Aorta (tissue), 5 donors: ENCODE results near the gene ITSN1. TPM values are rescaled to one million over a fixed set of nuclear protein-coding genes. Genes with fewer than 3 reads are reported as not detected.

Source experiments
- ATAC-seq: fragments of 200-7000 bp; cut with Tn5 transposase; one replicate; pipeline ENCODE4 v1.9.1; 2022; ENCODE audit warnings: moderate library complexity; ENCODE audit not compliant: low FRiP score
- DNase-seq, 2 donors: peaks; one replicate each; pipeline ENCODE4 v3.0.0-alpha.2; 2020
- H3K27ac ChIP-seq, 2 donors: one replicate each; pipeline ENCODE4 v1.5.1; 2013; ENCODE audit warnings: low read length in 2 of 2, mild to moderate bottlenecking in 2 of 2, moderate library complexity in 2 of 2, control low read depth in 1 of 2, inconsistent platforms in 1 of 2, low read depth in 1 of 2
- H3K27me3 ChIP-seq, 2 donors: one replicate each; pipeline ENCODE4 v1.6.1; 2013; ENCODE audit warnings: control low read depth in 1 of 2, low read length in 1 of 2, mild to moderate bottlenecking in 1 of 2, moderate library complexity in 1 of 2; ENCODE audit not compliant: insufficient read depth in 2 of 2, control insufficient read depth in 1 of 2
- H3K36me3 ChIP-seq, 2 donors: one replicate each; pipeline ENCODE4 v1.6.1; 2013; ENCODE audit warnings: control low read depth in 1 of 2, low read length in 1 of 2, mild to moderate bottlenecking in 1 of 2; ENCODE audit not compliant: insufficient read depth in 2 of 2, control insufficient read depth in 1 of 2
- H3K4me1 ChIP-seq, 2 donors: one replicate each; pipeline ENCODE4 v1.6.1; 2013; ENCODE audit warnings: low read length in 2 of 2, control low read depth in 1 of 2, mild to moderate bottlenecking in 1 of 2, moderate library complexity in 1 of 2; ENCODE audit not compliant: insufficient read depth in 2 of 2, control insufficient read depth in 1 of 2
- H3K4me3 ChIP-seq, 2 donors: one replicate each; pipeline ENCODE4 v1.5.1; 2013; ENCODE audit warnings: low read length in 2 of 2, control low read depth in 1 of 2, mild to moderate bottlenecking in 1 of 2
- H3K9me3 ChIP-seq: one replicate; pipeline ENCODE4 v1.6.1; 2013; ENCODE audit warnings: mild to moderate bottlenecking, low read length; ENCODE audit not compliant: control insufficient read depth
- WGBS, 2 donors: extraction: QIAGEN DNeasy Blood & Tissue Kit; methylation state at CpG; one replicate each; pipeline ENCODE4 v1.1.7; 2013; 5-methylcytosine and 5-hydroxymethylcytosine counted together
- intact Hi-C, 2 donors: fragments of 100-400 bp; cut with DNase I; formaldehyde crosslinking; loops; one replicate each; pipeline versions ENCODE4 v1.14.2 to v1.15.0; 2022
- polyA plus RNA-seq, 2 donors: library from polyadenylated mRNA; stranded (reverse); fragments of 200-250 nt; gene quantifications; one replicate each; pipeline ENCODE4 v1.2.3, GENCODE V29; 2013
- total RNA-seq, 2 donors: library from RNA; stranded (reverse); fragmentation: NEBNext Ultra II Directional; extraction: Animal tissue kit (Norgen Biotek cat#: 25700); gene quantifications; one replicate each; pipeline ENCODE4 v1.2.1, GENCODE V29; 2021
- donor health status: healthy with polysubstance abuse.
- donor health status: Bipolar disorder and iron deficiency.
- donor health status: DM: no; HTN: no; CAD: no.
- donor health status: DM: no; HTN: no; CAD: no.
- donor health status: DM: yes; HTN: yes; CAD: no.

ITSN1 gene
- total and polyA plus RNA-seq, 4 donors, result 20.8 to 103 (median 37.1) TPM

- DNase-seq (no peak), ATAC-seq (no peak)
- H3K4me3 ChIP-seq, result no peak overlapping the region
- no peaks in the 10 kb centered on the region for H3K9me3 ChIP-seq
- WGBS, 2 donors, result 99 to 100% methylated on average over 1 of the region's 1 CpG
- H3K27ac ChIP-seq, result no peak overlapping the region
- H3K4me1 ChIP-seq, result peaks cover 0 to 2% of the 10 kb centered on the region in 2 donors
- H3K27me3 ChIP-seq, result no peaks in the 10 kb centered on the region
- H3K36me3 ChIP-seq, result no peaks in the 10 kb centered on the region
- intact Hi-C loops, result no loop called here
These were observed 302.0 kb downstream of the ITSN1 start for GRCh38 chr21:33944185-33944763.

GRCh38 chr21:33945652-33946270, 303.5 kb downstream of the ITSN1 start:
- Histone ChIP-seq H3K27me3 (no peaks in the 10 kb centered on the region), H3K9me3 (no peaks in the 10 kb centered on the region), H3K27ac (no peak overlapping the region), H3K4me3 (no peak overlapping the region), H3K36me3 (no peaks in the 10 kb centered on the region), H3K4me1 (peaks cover 0 to 2% of the 10 kb centered on the region in 2 donors)
- DNase-seq, result no peak
- WGBS, 2 donors, result 97 to 100% methylated on average over 2 of the region's 2 CpGs
- intact Hi-C loops, result no loop called here
- ATAC-seq, result no peak

GRCh38 chr21:33947451-33948095, 305.3 kb downstream of the ITSN1 start:
- intact Hi-C loops, result no loop called here
- peak; percentile 93 for ATAC-seq
- no peak overlapping the region for H3K4me3 ChIP-seq
- H3K36me3 ChIP-seq, result no peaks in the 10 kb centered on the region
- peaks cover 0 to 2% of the 10 kb centered on the region in 2 donors for H3K4me1 ChIP-seq
- no peaks in the 10 kb centered on the region for H3K27me3 ChIP-seq
- H3K27ac ChIP-seq, result peak overlapping the region in 1 of 2 donors; percentile 80
- WGBS, 2 donors, result 22 to 25% methylated on average over 9 of the region's 9 CpGs
- H3K9me3 ChIP-seq, result no peaks in the 10 kb centered on the region
- DNase-seq, result peak; percentile 86 to 90

GRCh38 chr21:33948096-33948950, 306.0 kb downstream of the ITSN1 start:
- 47 to 52% methylated on average over 17 of the region's 17 CpGs for WGBS, 2 donors
- intact Hi-C loops, result no loop called here
- H3K4me1 ChIP-seq, result peaks cover 0 to 2% of the 10 kb centered on the region in 2 donors
- DNase-seq, result peak; percentile 76 to 81
- no peaks in the 10 kb centered on the region for H3K27me3 ChIP-seq
- H3K36me3 ChIP-seq, result no peaks in the 10 kb centered on the region
- peak overlapping the region in 1 of 2 donors; percentile 7 for H3K27ac ChIP-seq
- peak; percentile 72 for ATAC-seq
- H3K9me3 ChIP-seq, result no peaks in the 10 kb centered on the region
- H3K4me3 ChIP-seq, result no peak overlapping the region

GRCh38 chr21:33948951-33949444, 306.7 kb downstream of the ITSN1 start:
- Histone ChIP-seq H3K4me1 (peaks cover 0 to 2% of the 10 kb centered on the region in 2 donors), H3K36me3 (no peaks in the 10 kb centered on the region), H3K27ac (no peak overlapping the region), H3K4me3 (no peak overlapping the region), H3K9me3 (no peaks in the 10 kb centered on the region), H3K27me3 (no peaks in the 10 kb centered on the region)
- intact Hi-C loops, result no loop called here
- 89 to 91% methylated on average over 9 of the region's 9 CpGs for WGBS, 2 donors
- ATAC-seq, result peak; percentile 5
- no peak for DNase-seq

Other genes starting within 250 kb of the ITSN1 start
- gene IFNGR2, start 239.1 kb upstream of the ITSN1 start, total RNA-seq, result 10 to 100 TPM; 56.2 to 81.1 TPM
- 10 to 100 TPM; 54.1 to 69.1 TPM for gene IFNGR2, start 239.1 kb upstream of the ITSN1 start, polyA plus RNA-seq
- gene TMEM50B, start 162.5 kb upstream of the ITSN1 start, total RNA-seq, result 10 to 100 TPM; 37.8 to 45.2 TPM
- gene TMEM50B, start 162.5 kb upstream of the ITSN1 start, polyA plus RNA-seq, result 100 to 1,000 TPM in 1 of 2 donors, 10 to 100 TPM in 1; 30.3 to 128 TPM
- gene DNAJC28, start 150.8 kb upstream of the ITSN1 start, total RNA-seq, result 1 to 10 TPM; 1.2 to 2.7 TPM
- gene DNAJC28, start 150.8 kb upstream of the ITSN1 start, polyA plus RNA-seq, result 1 to 10 TPM in 1 of 2 donors, under 1 TPM in 1; 0.56 to 3.0 TPM
- gene GART, start 100.4 kb upstream of the ITSN1 start, total RNA-seq, result 10 to 100 TPM; 53.7 to 60.6 TPM
- gene GART, start 100.4 kb upstream of the ITSN1 start, polyA plus RNA-seq, result 10 to 100 TPM; 13.6 to 28.8 TPM
- 100 to 1,000 TPM; 322 to 350 TPM for gene SON, start 99.5 kb upstream of the ITSN1 start, total RNA-seq
- gene SON, start 99.5 kb upstream of the ITSN1 start, polyA plus RNA-seq, result 100 to 1,000 TPM in 1 of 2 donors, 10 to 100 TPM in 1; 57.8 to 285 TPM
- gene DONSON, start 53.8 kb upstream of the ITSN1 start, total RNA-seq, result 10 to 100 TPM in 1 of 2 donors, 1 to 10 TPM in 1; 8.5 to 10.9 TPM
- gene DONSON, start 53.8 kb upstream of the ITSN1 start, polyA plus RNA-seq, result 10 to 100 TPM in 1 of 2 donors, 1 to 10 TPM in 1; 2.5 to 12.4 TPM
- 10 to 100 TPM; 49.4 to 65.2 TPM for gene CRYZL1, start 760 bp upstream of the ITSN1 start, total RNA-seq
- gene CRYZL1, start 760 bp upstream of the ITSN1 start, polyA plus RNA-seq, result 10 to 100 TPM; 57.7 to 65.2 TPM